ENCODE measurements around the gene WARS2. TPM values are rescaled to one million over a fixed set of nuclear protein-coding genes. Genes with fewer than 3 reads are reported as not detected.
"Not testable (repeated sequence)": the region's sequence is repeated elsewhere in the genome, so short reads cannot be mapped to it uniquely, and the experiment has no call there.

The WARS2 gene
- total RNA-seq, 1 experiment from 2014 or later: 13.3 TPM

GRCh38 chr1:119159111-119159510 is 18.7 kb upstream of the WARS2 start:
- no peak overlapping the region for H3K4me3 ChIP-seq (ENCODE audit: low read depth, low read length, poor library complexity, severe bottlenecking)
- intact Hi-C loops (cut with micrococcal nuclease; ENCODE audit: unreplicated experiment): no loop called here
- no peaks in the 10 kb centered on the region for H3K27me3 ChIP-seq (replicated peaks; ENCODE audit: insufficient read depth, low read depth, low read length, poor library complexity)
- no TSS peak for BruUV-seq (replicated peaks)
- H3K36me3 ChIP-seq (ENCODE audit: insufficient read depth, low read length, poor library complexity, severe bottlenecking): peaks cover 4% of the 10 kb centered on the region
- H3K4me1 ChIP-seq (ENCODE audit: insufficient read depth, low read length, poor library complexity, severe bottlenecking): no peaks in the 10 kb centered on the region
- DNase-seq (ENCODE audit: low spot score): no peak
- H3K9me3 ChIP-seq (ENCODE audit: low read depth, low read length, poor library complexity, severe bottlenecking): no peaks in the 10 kb centered on the region
- ChIA-PET CTCF (no interaction called here), POLR2A (ENCODE audit: low non-redundant PET) (no interaction called here)
- H3K27ac ChIP-seq (ENCODE audit: low read depth, low read length, poor library complexity, severe bottlenecking): no peak overlapping the region
- no peak for TF ChIP-seq EZH2 (IDR thresholded peaks at IDR 0.05; ENCODE audit: borderline replicate concordance, low read depth, low read length, poor library complexity, severe bottlenecking)
- no peak for TF ChIP-seq CTCF (conservative IDR thresholded peaks at IDR 0.05; ENCODE audit: low read depth, low read length)

- POLR2A ChIA-PET (ENCODE audit: low non-redundant PET); BruUV-seq (replicated peaks); intact Hi-C loops (cut with micrococcal nuclease; ENCODE audit: unreplicated experiment); CTCF ChIA-PET; H3K27ac ChIP-seq (ENCODE audit: low read depth, low read length, poor library complexity, severe bottlenecking); H3K36me3 ChIP-seq (ENCODE audit: insufficient read depth, low read length, poor library complexity, severe bottlenecking); H3K9me3 ChIP-seq (ENCODE audit: low read depth, low read length, poor library complexity, severe bottlenecking); DNase-seq (ENCODE audit: low spot score); H3K4me3 ChIP-seq (ENCODE audit: low read depth, low read length, poor library complexity, severe bottlenecking); H3K4me1 ChIP-seq (ENCODE audit: insufficient read depth, low read length, poor library complexity, severe bottlenecking); H3K27me3 ChIP-seq (replicated peaks; ENCODE audit: insufficient read depth, low read depth, low read length, poor library complexity): not testable (repeated sequence)
Measured at GRCh38 chr1:119156761-119157160, 16.3 kb upstream of the WARS2 start.

GRCh38 chr1:119155069-119155468 is 14.6 kb upstream of the WARS2 start:
- POLR2A ChIA-PET (ENCODE audit: low non-redundant PET); DNase-seq (ENCODE audit: low spot score); H3K27me3 ChIP-seq (replicated peaks; ENCODE audit: insufficient read depth, low read depth, low read length, poor library complexity); H3K9me3 ChIP-seq (ENCODE audit: low read depth, low read length, poor library complexity, severe bottlenecking); CTCF ChIA-PET; H3K27ac ChIP-seq (ENCODE audit: low read depth, low read length, poor library complexity, severe bottlenecking); H3K4me1 ChIP-seq (ENCODE audit: insufficient read depth, low read length, poor library complexity, severe bottlenecking); intact Hi-C loops (cut with micrococcal nuclease; ENCODE audit: unreplicated experiment); BruUV-seq (replicated peaks); H3K4me3 ChIP-seq (ENCODE audit: low read depth, low read length, poor library complexity, severe bottlenecking); H3K36me3 ChIP-seq (ENCODE audit: insufficient read depth, low read length, poor library complexity, severe bottlenecking): not testable (repeated sequence)

- no peaks in the 10 kb centered on the region for H3K9me3 ChIP-seq (ENCODE audit: low read depth, low read length, poor library complexity, severe bottlenecking)
- intact Hi-C loops (cut with micrococcal nuclease; ENCODE audit: unreplicated experiment): no loop called here
- POLR2A ChIA-PET (ENCODE audit: low non-redundant PET): no interaction called here
- H3K4me3 ChIP-seq (ENCODE audit: low read depth, low read length, poor library complexity, severe bottlenecking): no peak overlapping the region
- no peaks in the 10 kb centered on the region for H3K36me3 ChIP-seq (ENCODE audit: insufficient read depth, low read length, poor library complexity, severe bottlenecking)
- H3K27me3 ChIP-seq (replicated peaks; ENCODE audit: insufficient read depth, low read depth, low read length, poor library complexity): no peaks in the 10 kb centered on the region
- CTCF ChIA-PET: no interaction called here
- H3K4me1 ChIP-seq (ENCODE audit: insufficient read depth, low read length, poor library complexity, severe bottlenecking): no peaks in the 10 kb centered on the region
- BruUV-seq (replicated peaks): no TSS peak
- no peak for TF ChIP-seq EZH2 (IDR thresholded peaks at IDR 0.05; ENCODE audit: borderline replicate concordance, low read depth, low read length, poor library complexity, severe bottlenecking)
- no peak for TF ChIP-seq CTCF (conservative IDR thresholded peaks at IDR 0.05; ENCODE audit: low read depth, low read length)
- no peak for DNase-seq (ENCODE audit: low spot score)
- H3K27ac ChIP-seq (ENCODE audit: low read depth, low read length, poor library complexity, severe bottlenecking): no peak overlapping the region
Measured at GRCh38 chr1:119150150-119150549, 9.7 kb upstream of the WARS2 start.
